SIG-M5 treated with dmso at 0.1 percent for 504 hours (cell line): ENCODE results near the gene AP3B2.
"Not testable (repeated sequence)": the region's sequence is repeated elsewhere in the genome, so short reads cannot be mapped to it uniquely, and the experiment has no call there.

Source experiments
- DNase-seq: peaks from one replicate; lab custom pipeline; 2025; ENCODE audit not compliant: unreplicated experiment; lab: John Stamatoyannopoulos, UW

The AP3B2 gene

DNA sequence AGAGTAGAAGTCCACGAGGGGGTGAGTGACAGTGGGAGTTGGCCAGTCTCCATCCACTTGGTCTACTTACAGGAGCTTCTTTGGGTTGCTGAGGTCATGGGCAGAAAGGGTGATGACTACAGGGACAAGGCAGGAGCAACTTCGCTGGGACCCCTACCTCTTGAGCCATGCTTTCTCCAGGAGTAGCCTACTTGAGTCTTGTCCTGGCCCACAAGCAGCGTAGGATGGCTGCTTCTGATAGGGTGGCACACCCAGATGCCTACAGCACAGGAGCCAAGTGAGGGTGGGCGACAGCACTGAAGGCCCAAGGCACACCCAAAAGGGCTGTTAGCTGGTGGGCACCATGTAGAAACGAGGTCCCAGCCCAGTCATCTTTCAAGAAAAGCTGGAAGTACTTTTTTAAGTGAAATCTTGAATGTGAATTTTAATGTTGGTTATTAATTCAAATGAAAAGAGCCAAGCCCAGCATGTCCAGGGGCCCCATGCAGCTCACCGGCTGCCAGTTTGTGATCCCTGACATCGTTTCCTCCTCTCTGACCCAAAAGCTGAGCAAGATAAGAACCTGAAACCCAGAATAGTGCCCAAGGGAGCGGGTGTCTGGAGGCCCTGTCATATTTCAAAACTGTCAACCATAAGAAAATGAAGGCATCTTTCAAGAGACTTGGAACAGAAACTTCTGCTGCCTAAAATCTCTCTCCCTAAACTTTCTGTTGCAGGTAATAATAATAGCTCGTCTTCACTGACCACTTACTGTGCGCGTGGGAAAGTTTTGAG is 60.3 kb downstream of the AP3B2 start:
- DNase-seq: no peak

DNA sequence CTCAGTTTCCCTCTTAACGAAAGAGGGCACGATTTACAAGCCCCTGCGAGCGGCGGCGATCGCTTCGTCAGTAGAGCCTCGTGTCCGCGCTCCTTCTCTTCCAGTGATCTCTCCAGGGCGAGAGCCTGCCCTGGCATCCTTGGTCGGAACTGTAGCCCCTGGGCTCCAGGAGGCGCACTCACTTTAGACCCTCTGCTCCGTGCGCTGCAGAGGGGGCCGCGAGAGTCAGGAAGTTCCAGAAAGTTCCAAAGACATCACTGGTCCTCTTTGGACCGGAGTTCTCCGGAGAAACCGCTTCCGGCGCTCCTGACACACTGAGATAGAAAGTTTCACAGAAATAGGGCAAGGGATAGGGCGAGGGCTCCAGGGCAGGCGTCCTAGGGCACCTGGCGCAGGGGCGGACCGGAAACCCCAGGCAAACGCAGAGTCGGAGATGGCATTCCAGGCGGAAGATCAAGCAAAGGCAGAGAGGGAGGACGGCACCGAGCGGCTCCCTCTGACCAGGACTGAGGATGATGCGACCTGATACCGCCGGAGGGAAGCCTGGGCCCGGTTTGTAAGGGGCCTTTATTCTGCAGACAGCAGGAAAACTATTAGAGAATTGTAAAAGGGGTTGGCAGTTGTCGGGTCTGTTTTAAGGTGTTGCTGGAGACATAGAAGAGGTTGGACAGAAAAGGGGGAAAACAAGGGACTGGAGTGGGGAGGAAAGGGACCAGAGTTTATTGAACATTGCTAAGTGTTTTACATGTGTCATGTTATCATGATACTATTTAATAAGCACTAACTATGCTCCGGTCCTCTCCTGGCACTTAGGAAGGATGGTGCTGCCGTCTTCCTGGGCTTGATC is 61.2 kb downstream of the AP3B2 start:
- no peak for DNase-seq

DNA sequence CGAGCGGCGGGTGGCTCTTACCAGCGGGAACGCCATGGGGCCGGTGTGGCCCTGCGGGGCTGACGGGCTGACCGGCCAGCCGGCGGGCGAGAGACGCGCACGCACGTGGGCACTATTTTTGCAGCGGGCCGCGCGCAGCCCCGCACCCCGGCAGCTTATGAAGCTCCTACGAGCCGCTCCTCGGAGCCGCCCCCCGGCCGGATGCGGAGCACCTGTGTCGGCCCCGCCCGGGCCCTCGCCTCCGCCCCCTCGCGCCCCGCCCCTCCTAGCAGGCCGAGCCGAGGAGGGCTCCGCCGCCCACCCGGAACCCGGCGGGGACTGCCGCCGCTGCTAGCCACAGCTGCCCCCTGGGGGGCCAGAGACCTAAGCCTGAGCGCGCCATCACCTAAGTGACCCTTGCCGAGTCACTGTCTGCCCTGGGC is 61.8 kb downstream of the AP3B2 start:
- no peak for DNase-seq

DNA sequence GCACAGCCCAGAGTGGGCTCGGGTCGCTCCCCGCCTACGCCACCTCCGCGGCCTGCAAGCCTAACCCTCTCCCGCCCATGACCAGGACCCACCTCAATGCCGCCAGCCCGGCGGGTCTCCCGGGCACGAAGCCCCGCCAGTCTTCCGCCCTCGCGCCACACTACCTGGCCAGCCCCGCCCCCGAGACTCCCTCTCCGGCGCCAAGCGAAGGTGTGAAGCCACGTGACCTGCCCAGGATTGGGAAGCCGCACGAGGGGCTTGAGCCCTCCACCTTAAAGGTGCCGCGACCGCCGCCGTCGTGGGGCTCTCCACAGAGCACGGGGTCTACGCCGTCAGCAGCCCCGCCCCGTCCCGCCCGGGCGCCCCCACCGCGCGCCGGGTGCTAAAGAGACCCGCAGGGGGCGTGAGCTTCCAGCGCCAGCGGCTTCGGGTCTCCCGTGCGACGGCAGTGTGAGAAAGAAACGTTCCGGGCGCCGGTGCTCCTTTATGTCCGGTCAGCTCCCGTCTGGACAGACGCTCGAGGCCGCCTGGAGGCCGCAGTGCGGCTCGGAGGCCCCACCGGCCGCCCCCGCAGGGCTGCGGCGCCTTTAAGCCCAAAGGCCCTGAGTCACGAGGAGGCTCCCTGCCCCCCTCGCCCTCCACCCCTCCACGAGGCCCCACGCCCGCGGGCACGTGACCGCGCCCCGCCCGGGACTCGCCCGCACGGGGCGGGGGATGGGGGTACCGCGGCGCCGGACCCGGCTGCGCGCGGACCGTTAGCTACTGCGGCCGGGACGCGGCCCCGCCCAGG is 62.4 kb downstream of the AP3B2 start, which contains the start of gene CPEB1:
CPEB1 (minus strand) TSS at position 319 of the 790 bp plus-strand sequence. CDS start 18,904 bp downstream, outside the sequence.
- DNase-seq: no peak

DNA sequence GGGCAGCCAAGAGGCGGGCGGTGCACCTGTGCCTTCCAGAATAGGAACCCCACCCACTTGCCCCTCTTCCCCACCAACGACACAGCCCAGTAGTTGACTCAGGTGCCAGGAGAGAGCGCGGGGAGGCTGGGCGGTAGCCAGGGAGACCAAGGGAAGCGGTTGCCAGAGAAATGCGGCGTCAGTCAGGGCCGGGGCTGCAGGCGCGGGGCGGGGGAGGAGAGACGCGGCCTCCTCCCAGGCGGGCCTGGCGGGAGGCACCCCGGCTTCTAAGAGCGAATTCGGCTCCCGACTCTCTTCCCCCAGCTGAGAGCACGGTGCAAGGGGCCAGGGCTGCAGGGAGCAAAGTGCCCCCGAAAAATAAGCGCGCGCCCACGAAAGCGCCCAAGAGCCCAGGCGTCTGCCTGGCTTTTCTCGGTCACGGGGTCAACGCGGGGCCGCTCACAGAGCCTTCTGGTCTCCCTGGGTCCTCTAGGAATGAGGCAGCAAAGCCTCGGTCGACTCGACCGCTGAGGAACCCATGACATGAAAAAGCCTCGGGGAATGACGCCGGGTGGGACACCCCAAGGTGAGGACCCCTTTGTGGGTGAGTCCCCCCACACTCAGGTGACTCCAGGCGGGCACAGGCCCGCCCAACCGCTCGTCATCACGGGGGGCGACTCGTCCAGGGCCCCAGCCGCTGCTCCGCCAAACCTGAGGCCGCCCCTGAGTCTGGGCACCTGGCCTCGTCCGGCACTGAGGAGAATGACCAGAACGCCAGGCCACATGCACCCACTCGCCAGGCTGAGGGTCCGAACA is 63.2 kb downstream of the AP3B2 start:
- no peak for DNase-seq

DNA sequence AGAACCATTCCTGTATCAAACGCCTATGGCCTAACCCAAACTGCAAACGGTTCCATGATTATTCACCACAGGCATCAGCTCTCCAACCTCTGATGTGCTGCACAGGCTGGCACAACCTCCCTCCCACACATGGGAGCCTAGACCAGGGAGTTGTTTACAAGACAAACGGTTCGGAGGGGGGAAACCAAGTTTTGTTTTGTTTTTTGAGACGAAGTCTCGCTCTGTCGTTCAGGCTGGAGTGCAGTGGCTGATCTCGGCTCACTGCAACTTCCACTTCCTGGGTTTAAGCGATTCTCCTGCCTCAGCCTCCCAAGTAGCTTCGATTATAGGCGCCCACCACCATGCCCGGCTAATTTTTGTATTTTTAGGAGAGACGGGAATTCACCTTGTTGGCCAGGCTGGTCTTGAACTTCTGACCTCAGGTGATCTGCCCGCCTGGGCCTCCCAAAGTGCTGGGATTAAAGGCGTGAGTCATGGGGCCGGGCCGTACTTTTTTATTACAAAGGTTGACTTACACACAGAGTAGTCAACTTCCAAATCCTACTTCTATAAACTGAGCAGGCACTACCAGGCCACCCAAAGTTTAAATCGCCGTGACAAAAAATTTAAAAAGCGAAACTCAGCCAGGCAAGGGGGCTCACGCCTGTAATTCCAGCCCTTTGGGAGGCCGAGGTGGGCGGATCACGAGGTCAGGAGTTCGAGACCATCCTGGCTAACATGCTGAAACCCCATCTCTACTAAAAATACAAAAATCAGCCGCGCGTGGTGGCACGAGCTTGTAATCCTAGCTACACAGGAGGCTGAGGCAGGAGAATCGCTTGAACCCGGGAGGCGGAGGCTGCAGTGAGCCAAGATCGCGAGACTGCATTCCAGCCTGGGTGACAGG is 64.5 kb downstream of the AP3B2 start:
- not testable (repeated sequence) for DNase-seq

DNA sequence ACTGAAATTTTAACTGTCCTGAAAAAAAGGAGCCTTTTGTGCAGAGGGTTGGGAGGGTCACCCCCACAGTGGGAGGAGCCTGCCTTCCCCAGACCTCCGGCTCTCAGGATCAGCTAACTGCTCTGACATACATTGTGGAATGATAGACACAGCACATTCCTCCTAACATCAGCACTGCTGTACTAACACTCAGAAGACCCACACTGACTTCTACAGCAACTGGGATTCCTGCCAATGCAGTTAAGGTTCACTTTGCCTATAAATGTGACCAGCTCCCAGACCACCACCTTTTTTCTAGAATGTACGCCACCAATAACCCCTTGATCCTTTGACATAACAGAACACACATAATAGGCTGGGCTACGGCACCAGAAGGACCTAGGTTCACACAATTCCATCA is 65.7 kb downstream of the AP3B2 start:
- DNase-seq: no peak

DNA sequence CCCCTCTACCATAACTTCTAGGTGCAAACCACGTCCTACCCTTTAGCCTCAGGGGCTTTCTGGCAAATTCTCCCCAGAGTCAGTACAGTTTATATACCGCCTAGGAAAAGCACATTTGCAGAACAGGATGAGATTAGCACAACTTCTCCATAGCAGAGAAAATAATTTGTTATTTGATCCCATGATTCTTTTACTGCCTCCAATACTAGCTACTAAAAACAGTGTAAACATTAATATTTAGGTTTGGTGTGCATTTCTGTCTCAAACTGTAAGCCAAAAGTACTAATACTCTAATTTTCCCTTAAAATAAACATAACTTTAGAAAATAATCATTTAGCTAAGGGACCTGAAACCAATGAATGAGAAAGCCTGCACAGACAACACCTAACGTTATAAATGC is 67.0 kb downstream of the AP3B2 start:
- no peak for DNase-seq

DNA sequence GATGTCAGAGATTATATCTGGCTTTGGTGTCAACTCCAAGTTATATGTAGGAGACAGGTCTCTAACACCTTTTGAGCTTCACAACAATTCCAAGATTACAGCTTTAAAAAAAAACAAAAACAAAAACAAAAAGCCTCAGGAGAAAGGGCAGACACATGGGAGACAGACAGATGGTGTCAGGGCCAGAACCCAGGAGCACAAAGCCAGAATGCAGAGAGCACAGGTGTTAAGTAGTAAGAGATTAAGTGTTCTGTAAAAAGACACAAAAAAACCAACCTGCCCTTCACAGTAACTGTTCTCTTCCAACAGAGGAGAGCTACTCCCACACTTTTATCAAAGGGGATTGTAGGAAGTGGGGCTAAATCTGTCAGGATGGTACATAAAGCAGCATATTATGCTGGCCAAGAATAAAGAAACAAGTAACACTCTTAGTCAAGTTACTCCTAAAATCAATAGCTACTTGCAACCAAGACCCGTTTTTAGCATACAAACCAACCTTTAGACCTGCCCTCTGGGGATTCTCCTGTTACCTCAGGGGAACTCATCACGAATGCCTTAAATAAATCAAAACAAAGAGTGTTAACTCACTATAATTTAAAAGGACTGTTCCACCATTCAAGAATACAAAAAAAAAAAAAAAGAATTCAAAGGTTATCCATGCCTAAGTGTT is 68.4 kb downstream of the AP3B2 start:
- no peak for DNase-seq

DNA sequence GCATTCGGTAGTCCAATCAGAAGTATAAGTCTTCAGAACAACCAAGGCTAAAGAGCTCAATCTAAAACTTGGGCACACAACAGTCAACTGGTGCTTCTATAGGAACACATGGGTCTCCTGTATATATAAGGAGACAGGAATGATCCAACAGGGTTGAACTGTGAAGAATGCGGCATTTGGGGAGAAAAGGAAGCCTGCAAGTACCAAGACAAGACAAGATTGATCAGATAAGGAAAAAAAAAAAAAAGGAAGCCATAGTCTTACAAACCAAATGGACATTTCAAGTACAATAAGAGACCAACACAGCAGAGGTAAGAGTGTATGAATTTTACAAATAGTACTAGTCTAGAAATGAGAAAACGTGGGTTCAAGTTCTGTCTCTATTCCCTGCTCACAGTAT is 69.0 kb downstream of the AP3B2 start:
- no peak for DNase-seq

DNA sequence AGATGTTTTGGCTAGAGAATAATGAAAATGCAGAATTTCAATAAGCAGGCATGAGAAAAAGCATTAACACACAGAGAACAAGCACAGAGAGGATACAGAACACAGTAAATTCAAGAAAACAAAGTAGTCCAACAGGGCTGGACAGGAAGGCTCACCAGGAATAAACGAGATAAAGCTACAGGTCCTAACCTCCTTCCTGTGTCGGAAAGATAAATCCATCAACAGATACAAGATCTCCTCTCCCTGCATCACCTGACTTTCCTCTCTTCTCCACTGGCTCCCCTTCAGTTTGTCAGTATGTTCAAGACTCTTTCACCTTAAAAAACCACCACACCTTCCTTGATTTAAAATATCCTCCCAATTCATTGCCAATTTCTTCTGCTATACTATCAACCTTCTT is 73.9 kb downstream of the AP3B2 start:
- no peak for DNase-seq

DNA sequence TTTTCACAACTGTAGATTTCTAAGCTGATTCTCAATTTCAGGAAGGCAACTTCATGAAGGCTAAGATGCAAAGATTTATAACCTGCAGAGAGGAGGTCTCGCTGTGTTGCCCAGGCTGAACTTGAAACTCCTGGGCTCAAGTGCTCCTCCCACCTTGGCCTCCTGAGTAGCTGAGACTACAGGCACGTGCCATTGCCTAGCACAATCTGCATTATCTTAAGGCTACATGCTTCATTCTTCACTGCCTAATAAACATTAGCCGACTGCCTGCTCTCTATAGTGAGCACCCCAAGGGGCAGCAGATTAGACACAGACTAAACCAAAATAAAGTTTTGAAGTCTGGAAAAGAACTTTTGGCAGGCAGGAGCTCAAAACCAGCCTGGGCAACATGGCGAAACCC is 79.6 kb downstream of the AP3B2 start:
- DNase-seq: no peak

DNA sequence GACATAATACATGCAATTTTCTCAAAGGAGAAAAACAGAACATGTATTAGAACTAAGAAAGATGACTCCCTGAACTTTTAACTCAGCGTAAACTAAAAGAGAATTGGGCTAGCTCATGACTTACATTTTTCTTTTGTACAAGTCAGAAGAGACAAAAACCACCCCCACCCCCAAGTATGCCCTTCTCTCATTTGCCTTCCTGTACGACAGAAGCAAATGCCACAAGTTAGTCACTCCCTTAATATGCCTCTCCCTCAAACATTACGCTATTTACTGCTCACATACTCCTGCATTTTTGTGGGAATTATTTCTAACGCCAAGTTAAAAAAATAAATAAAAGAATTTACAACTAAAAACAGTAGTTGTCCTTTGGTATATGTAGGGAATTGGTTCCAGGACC is 84.5 kb downstream of the AP3B2 start:
- DNase-seq: no peak

DNA sequence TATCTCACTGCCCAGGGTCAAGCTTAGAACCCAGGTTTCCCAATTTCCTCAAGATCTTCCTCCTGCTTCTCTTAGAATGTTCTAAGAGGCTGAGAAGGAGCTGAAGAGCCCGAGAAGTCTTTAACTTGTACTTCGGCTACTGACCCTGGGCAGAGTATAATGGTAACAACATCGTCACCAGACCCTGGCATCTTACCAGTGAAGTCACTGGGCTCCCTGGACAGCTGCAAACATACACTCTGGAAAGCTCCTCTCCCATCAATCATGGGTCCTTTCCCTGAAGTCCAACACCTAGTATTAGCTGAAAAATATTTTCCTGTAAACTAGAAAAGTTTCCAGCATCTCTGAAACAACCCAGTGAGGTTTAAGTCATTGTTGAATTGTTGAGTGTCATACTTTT is 85.2 kb downstream of the AP3B2 start:
- DNase-seq: no peak

DNA sequence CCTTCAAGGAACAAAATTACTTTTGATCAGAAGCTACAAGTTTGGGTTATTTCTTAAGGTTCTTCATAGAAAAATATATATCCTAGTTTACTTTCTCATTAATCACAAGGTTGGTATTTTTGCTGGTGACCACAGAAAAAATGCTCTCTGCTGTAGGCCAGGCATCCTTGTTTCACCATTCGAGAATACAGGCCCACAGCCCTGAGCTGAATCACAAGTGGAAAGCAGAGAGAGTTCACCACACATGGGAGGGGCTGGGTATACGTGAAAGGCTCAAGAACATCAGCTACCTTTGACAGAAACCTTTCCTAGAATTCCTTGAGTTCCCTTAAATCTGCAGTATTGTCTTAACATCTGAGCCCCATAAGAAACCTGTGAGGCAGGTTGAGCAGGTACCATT is 85.7 kb downstream of the AP3B2 start:
- DNase-seq: no peak

DNA sequence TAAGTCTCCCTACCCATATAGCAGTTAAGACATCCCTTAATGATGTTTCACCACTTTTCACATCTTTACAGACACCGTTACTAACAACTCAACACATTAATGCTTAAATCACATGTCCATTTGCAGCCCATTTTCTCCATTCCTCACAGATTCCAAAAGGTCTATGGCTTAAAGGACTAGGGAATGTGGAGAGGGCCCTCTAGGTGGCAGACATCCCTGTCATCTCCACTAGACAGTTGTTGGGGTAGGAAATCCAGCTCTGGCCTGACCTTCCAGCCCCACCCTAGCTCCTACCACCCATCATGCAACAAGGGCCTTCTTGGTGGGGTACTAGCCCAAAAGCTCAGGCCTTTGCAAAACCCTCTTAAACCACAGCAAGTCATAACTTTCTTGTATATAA is 87.7 kb downstream of the AP3B2 start:
- no peak for DNase-seq

DNA sequence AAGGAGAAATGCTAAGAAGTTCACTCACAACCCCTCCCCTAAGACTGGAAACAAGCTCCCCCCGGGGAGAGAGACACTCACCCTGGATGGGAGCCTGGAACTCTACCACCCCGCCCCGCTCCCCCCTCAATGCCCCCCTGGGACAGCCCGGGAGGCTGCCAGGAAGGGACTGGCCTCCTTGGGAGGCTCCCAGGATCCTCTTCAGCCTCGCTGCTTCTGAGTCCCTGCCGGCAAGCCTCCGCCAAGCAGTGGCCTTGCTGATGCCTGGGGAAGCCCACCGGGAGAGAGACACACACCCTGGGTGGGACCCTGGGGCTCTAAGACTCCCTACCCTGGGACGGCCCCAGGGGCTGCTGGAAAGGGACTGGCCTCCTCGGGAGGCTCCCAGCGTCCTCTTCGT is 95.9 kb downstream of the AP3B2 start:
- no peak for DNase-seq

DNA sequence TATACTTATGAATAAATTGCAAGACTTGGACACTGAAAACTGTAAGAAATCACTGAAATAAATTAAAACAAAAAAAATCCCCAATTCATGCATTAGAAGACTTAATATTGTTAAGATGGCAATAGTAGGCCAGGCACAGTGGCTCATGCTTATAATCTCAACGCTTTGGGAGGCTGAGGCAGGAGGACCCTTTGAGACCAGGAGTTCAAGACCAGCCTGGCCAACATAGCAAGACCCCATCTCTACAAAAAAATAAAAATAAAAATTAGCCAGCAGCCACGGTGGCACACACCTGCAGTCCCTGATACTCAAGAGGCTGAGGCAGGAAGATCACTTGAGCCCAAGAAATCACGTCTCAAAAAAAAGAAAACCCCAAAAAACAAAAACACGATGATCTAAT is 98.3 kb downstream of the AP3B2 start:
- DNase-seq: no peak
